Fibroblast of mammary gland (primary cell): ENCODE results near the gene IFITM1.
"Not testable (repeated sequence)": the region's sequence is repeated elsewhere in the genome, so short reads cannot be mapped to it uniquely, and the experiment has no call there.

Experiments used
- DNase-seq: peaks from one replicate; pipeline ENCODE4 v3.0.0-alpha.2; 2010; ENCODE audit warnings: low read depth
- H3K4me3 ChIP-seq: 2 replicates; pipeline ENCODE4 v1.5.1; 2011; ENCODE audit warnings: low read depth, mild to moderate bottlenecking, low read length, moderate library complexity; ENCODE audit not compliant: control insufficient read depth
- CTCF ChIP-seq: conservative IDR thresholded peaks from 2 replicates; pipeline ENCODE4 v1.5.1; 2011; ENCODE audit warnings: low read depth, low read length, inconsistent platforms; ENCODE audit not compliant: control insufficient read depth, insufficient read depth

The IFITM1 gene

GRCh38 chr11:313787-314553, at the start of gene IFITM1:
TSS of gene IFITM1 (plus strand) at chr11:314040. CDS start at chr11:314171, 131 bp downstream.
- DNase-seq: peak; percentile 86
- H3K4me3 ChIP-seq: peak within 1 kb of the TSS; percentile 72

GRCh38 chr11:266676-267439, 47.0 kb upstream of the IFITM1 start:
- TF ChIP-seq CTCF: no peak
- H3K4me3 ChIP-seq: no peak overlapping the region
- DNase-seq: peak; percentile 21

More at GRCh38 chr11:313787-314553, at the start of gene IFITM1:
- no peak for TF ChIP-seq CTCF

- no peak for TF ChIP-seq CTCF
- no peak overlapping the region for H3K4me3 ChIP-seq
- DNase-seq: peak; percentile 16
These were observed 46.3 kb upstream of the IFITM1 start for GRCh38 chr11:267491-267994.

DNA sequence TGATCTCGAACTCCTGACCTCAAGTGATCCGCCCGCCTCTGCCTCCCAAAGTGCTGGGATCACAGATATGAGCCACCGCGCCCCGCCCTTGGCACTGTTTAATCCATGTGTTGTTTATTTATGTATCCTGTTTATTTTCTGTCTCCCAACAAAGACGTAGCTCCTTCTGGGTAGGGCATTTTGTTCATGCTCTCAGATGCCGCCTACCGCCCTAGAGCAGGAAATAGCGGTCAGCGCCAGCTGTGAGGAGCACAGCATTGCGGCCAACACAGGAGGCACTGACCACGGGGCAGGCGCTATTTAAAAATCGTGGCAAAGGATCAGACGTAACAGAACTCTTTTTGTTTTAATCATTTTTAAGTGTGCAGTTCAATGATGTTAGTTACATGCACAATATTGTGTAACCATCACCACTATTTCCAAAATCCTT, 45.1 kb upstream of the IFITM1 start:
- DNase-seq: peak; percentile 37
- H3K4me3 ChIP-seq: not testable (repeated sequence)

DNA sequence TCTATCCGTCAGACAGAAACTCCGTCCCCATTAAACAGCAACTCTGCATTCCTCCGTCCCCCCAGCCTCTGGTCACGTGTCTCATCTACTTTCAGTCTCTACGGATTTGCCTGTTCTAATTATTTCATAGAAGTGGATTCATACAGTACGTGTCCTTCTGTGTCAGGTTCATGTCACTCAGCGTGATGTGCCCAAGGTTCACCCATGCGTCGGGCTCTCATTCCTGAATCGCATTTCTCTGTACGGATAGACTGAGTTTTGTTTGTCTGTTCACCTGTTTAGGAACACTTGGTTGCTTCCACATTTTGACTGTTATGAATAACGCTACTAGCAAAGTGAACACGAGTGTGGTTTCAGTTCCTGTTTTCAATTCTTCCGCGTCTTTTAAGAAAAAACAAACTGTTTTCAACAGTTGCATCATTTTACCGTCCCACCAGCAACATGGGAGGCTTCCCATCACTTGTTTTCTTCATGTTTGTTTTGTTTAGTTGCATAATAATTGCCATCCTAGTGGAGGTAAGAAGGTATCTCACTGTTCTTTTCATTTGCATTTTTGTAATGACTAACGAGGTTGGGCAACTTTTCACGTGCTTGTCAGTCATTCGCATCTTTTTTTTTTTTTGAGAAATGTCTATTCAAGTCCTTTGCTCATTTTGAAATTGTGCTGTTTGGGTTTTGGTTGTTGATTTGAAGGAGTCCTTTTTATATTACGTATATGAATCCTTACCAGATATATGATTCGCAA, 44.5 kb upstream of the IFITM1 start:
- TF ChIP-seq CTCF: no peak
- DNase-seq: peak; percentile 10
- H3K4me3 ChIP-seq: no peak overlapping the region

DNA sequence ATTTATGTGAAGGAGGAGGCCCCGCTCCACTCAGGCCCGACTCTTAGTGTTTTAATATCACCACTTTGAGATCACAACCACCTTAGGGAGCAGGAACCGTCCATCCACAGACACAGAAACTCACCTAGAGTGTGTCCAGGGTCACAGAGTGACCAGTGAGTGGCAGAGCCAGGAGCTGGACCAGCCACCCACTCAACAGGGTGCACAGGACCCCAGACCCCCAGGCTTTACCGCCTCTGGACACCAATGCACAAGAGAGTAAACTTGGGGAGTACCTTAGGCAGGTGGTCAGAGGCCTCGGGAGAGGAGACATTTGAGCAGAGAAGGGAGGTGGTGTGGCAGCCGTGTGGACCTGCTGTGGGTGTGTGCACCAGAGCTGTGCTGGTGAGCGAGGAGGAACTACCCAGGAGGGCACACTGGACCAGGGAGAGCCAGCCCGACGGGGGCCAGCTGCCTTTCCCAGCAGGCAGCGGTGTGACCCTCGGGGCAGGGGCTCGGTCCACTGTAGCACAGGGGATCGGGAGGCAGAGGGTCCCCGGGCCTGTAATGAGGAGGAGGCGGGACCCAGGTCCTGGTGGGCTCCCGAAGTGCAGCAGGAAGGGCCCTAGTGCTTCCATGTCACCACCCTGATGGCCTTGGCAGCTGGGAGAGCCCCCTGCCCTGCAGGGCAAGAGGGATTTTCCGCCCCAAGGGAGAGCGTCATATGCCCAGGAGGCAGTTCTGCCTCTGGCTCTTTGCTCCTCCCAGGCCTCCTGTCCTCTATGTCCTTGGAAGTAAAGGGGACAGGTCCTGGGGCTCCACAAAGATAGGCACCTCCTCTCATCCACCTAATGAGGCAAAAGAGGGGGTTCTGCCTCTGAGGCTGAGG, 43.2 kb upstream of the IFITM1 start:
- no peak overlapping the region for H3K4me3 ChIP-seq
- no peak for DNase-seq
- no peak for TF ChIP-seq CTCF
